OCI-LY7 (cell line): ENCODE results near the gene MDK.

Source experiments
- EZH2phosphoT487 ChIP-seq: fragments of 200-600 bp; sonication (generic); IDR thresholded peaks from 2 replicates; pipeline ENCODE4 v1.6.1; 2018; ENCODE audit warnings: low read depth, borderline replicate concordance, mild to moderate bottlenecking, mixed run types, antibody characterized with exemption, low read length, moderate library complexity, mixed read lengths
- TF ChIP-seq, protein P1 (sequence below): fragments of 200-600 bp; sonication (generic); conservative IDR thresholded peaks from 2 replicates; pipeline ENCODE4 v1.5.1; 2014; ENCODE audit warnings: mild to moderate bottlenecking, antibody characterized with exemption, low read length, moderate library complexity, mixed read lengths

DNA sequence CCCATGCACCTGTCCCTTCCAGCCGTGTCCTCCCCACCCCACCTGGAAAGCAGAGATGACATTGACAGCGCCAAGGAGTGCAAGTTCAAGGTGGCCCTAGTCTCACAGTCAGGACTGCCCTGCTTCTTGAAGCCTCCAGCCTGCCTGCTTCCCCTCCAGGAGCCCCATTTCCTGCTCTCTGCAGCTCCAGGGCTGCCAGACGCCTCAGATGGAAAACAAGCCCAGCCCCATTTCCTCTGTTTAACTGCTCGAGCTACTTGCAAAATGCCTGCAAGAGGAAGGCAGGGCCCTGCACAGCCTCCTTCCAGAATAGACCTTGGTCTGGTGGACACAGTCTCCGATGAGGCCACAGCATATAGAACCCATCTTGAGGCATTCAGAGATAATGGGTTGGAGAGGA is 39.2 kb upstream of the MDK start:
- TF ChIP-seq, protein P1, sequence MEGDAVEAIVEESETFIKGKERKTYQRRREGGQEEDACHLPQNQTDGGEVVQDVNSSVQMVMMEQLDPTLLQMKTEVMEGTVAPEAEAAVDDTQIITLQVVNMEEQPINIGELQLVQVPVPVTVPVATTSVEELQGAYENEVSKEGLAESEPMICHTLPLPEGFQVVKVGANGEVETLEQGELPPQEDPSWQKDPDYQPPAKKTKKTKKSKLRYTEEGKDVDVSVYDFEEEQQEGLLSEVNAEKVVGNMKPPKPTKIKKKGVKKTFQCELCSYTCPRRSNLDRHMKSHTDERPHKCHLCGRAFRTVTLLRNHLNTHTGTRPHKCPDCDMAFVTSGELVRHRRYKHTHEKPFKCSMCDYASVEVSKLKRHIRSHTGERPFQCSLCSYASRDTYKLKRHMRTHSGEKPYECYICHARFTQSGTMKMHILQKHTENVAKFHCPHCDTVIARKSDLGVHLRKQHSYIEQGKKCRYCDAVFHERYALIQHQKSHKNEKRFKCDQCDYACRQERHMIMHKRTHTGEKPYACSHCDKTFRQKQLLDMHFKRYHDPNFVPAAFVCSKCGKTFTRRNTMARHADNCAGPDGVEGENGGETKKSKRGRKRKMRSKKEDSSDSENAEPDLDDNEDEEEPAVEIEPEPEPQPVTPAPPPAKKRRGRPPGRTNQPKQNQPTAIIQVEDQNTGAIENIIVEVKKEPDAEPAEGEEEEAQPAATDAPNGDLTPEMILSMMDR, result no peak
- TF ChIP-seq EZH2phosphoT487, result no peak
